Suprapubic skin (tissue), 4 donors: ENCODE measurements around the gene KCNB1. TPM values are rescaled to one million over a fixed set of nuclear protein-coding genes. Genes with fewer than 3 reads are reported as not detected.

ENCODE experiments used
- DNase-seq, 2 donors: peaks; one replicate each; pipeline ENCODE4 v3.0.0-alpha.2; 2019; ENCODE audit warnings: low spot score in 2 of 2
- H3K27ac ChIP-seq: fragments of 200-600 bp; sonication (generic); one replicate; pipeline ENCODE4 v1.5.1; 2019
- H3K27me3 ChIP-seq: fragments of 200-600 bp; sonication (generic); one replicate; pipeline ENCODE4 v1.5.1; 2019
- H3K36me3 ChIP-seq: fragments of 200-600 bp; sonication (generic); one replicate; pipeline ENCODE4 v1.5.1; 2019
- H3K4me1 ChIP-seq: fragments of 200-600 bp; sonication (generic); one replicate; pipeline ENCODE4 v1.5.1; 2019
- H3K4me3 ChIP-seq: fragments of 200-600 bp; sonication (generic); one replicate; pipeline ENCODE4 v1.5.1; 2019; ENCODE audit warnings: mild to moderate bottlenecking
- H3K9me3 ChIP-seq: fragments of 200-600 bp; sonication (generic); one replicate; pipeline ENCODE4 v1.5.1; 2019
- EP300 ChIP-seq: sonication (generic); formaldehyde crosslinking; IDR thresholded peaks from one replicate; pipeline ENCODE4 v1.6.1; 2017; ENCODE audit warnings: antibody characterized with exemption
- POLR2A ChIP-seq, 2 donors: fragments of 450-650 bp; IDR thresholded peaks; one replicate each; pipeline ENCODE4 v1.6.1; 2017; ENCODE audit warnings: antibody characterized with exemption in 2 of 2, mild to moderate bottlenecking in 2 of 2, moderate library complexity in 2 of 2
- POLR2AphosphoS5 ChIP-seq, 3 donors: sonication (generic); formaldehyde crosslinking; IDR thresholded peaks; one replicate each; pipeline ENCODE4 v1.6.1; 2017; ENCODE audit warnings: antibody characterized with exemption in 3 of 3
- WGBS: methylation state at CpG from one replicate; pipeline ENCODE4 v1.1.5; 2018; 5-methylcytosine and 5-hydroxymethylcytosine counted together
- total RNA-seq, 4 donors: library from RNA; depleted of rRNA; stranded (reverse); fragments of >200 nt; gene quantifications; one replicate each; pipeline ENCODE4 v1.1.0, GENCODE V29; 2016
- TF ChIP-seq, protein P1 (sequence below), 2 donors: fragments of 200-600 bp in 1 of 2; fragments of 450-650 bp in 1 of 2; sonication (generic) in 1 of 2; IDR thresholded peaks; one replicate each; pipeline ENCODE4 v1.5.1; 2016 to 2019; ENCODE audit warnings: antibody characterized with exemption in 2 of 2, mild to moderate bottlenecking in 1 of 2, moderate library complexity in 1 of 2

KCNB1 gene
- total RNA-seq, 4 donors from 2014 or later = 0.91 to 4.0 (median 2.3) TPM

DNA sequence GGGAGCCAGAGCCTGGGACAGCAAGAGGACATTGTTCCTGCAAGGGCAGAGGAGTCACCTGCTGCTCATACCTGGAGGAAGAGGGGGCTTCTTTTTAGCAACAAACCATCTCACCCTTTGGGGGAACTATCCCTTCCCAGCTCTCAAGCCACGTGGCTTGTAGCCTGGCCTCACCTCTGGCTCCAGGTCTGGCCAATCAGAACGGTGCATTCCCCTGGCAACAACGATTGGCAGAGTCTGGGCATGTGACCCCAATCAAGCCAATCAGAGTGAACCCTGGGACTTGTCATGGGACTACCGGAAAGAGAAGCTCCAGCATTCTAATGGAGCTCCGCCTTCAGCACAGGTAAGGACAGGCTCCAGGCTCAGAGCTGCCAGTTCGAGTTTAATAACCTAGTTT, 33.6 kb downstream of the KCNB1 start:
- DNase-seq = no peak
- H3K9me3 ChIP-seq = no peaks in the 10 kb centered on the region
- H3K4me1 ChIP-seq = peaks cover 24% of the 10 kb centered on the region
- no peak overlapping the region for H3K4me3 ChIP-seq
- WGBS = 44% methylated on average over 4 of the region's 6 CpGs
- no peak overlapping the region for H3K27ac ChIP-seq
- H3K27me3 ChIP-seq = peaks cover 15% of the 10 kb centered on the region
- H3K36me3 ChIP-seq = no peaks in the 10 kb centered on the region
- TF ChIP-seq, protein P1, sequence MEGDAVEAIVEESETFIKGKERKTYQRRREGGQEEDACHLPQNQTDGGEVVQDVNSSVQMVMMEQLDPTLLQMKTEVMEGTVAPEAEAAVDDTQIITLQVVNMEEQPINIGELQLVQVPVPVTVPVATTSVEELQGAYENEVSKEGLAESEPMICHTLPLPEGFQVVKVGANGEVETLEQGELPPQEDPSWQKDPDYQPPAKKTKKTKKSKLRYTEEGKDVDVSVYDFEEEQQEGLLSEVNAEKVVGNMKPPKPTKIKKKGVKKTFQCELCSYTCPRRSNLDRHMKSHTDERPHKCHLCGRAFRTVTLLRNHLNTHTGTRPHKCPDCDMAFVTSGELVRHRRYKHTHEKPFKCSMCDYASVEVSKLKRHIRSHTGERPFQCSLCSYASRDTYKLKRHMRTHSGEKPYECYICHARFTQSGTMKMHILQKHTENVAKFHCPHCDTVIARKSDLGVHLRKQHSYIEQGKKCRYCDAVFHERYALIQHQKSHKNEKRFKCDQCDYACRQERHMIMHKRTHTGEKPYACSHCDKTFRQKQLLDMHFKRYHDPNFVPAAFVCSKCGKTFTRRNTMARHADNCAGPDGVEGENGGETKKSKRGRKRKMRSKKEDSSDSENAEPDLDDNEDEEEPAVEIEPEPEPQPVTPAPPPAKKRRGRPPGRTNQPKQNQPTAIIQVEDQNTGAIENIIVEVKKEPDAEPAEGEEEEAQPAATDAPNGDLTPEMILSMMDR (IDR thresholded peaks at IDR 0.05) = no peak
- TF ChIP-seq POLR2AphosphoS5 (IDR thresholded peaks at IDR 0.05) (no peak), POLR2A (IDR thresholded peaks at IDR 0.05) (no peak), EP300 (no peak)

DNA sequence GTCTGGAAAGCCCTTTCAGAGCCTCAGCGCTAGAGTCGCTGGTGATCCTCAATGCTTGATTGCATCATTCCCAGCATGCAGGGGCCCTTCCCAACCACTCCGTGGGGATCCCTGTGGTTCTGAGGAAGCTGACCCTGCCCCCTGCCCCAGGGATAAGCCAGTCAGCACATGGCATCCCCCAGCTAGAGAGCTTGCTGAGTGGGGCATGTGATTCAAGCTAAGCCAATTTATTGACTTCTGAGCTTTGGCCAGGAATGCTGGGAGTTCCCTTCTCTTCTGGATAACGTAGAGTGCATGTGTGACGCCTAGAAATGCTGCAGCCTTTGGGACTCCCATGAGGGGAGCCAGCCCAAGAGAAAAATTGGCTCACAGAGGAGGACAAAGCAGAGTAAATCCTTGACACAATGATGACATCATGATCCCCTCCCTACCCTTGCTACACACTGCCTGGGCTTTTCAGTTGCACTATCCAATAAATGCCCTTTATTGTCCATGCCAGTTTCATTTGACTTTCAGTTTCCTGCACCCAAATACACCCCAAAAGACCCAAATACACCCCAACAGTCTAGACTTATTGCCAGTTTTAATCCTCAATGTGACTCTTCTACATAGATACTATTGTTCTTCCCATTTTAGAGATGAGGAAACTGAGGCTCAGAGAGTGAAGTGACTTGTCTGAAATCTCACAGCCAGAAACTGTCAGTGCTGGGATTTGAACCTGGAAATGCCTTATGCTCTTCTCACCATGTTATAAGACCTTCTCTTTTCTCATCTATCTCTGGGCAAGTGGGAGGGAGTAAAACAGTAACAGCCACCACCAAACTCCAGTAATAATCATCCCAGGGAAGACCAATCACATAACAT, 34.3 kb downstream of the KCNB1 start:
- H3K4me1 ChIP-seq = peaks cover 24% of the 10 kb centered on the region
- H3K36me3 ChIP-seq = no peaks in the 10 kb centered on the region
- peak overlapping the region; percentile 64 for H3K27ac ChIP-seq
- peak in 1 of 2 donors; percentile 83 for DNase-seq
- no peak for TF ChIP-seq POLR2A (IDR thresholded peaks at IDR 0.05)
- peak in 1 of 3 donors; percentile 15 for TF ChIP-seq POLR2AphosphoS5 (IDR thresholded peaks at IDR 0.05)
- H3K4me3 ChIP-seq = no peak overlapping the region
- 24% methylated on average over 5 of the region's 5 CpGs for WGBS
- H3K9me3 ChIP-seq = no peaks in the 10 kb centered on the region
- H3K27me3 ChIP-seq = peaks cover 16% of the 10 kb centered on the region

DNA sequence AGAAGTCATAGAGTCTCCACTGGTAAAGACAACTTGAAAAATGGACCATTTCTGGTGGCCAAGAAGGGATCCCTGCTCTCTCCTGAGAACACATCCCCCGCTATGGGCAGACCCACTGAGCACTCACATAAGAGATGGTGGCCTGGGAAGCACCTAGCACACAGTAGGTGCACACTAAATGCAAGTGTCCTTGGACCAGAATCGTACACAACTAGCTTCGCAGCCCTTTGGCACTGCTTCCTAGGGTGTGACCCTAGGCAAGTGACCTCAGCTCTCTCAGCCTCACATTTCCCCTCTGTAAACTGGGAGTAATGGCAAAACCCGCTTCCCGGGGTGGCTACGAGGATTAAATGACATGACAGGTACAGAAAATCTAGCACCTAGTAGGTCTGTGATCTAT, 35.1 kb downstream of the KCNB1 start:
- 62% methylated on average over 6 of the region's 6 CpGs for WGBS

DNA sequence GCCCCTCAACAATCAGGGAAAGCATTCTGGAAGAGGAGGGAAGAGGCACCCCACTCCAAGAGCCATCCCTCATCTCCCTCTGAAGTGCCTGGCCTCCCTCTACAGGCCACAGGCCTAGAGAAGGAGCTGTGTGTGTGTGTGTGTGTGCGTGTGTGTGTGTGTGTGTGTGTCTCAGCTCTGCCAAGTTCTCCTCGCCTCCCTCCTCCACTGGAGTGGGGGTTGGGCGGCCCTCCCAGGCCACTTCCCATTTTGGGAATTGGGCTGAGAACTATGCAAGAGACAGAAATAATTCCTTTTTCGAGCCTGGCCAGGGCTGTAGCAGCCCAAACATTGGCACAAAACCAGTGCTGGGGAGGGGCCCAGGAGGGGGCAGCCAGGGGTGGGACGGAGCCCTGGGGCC, 35.7 kb downstream of the KCNB1 start:
- Histone ChIP-seq H3K9me3 (no peaks in the 10 kb centered on the region), H3K4me1 (peaks cover 24% of the 10 kb centered on the region), H3K27ac (peak overlapping the region; percentile 64), H3K36me3 (no peaks in the 10 kb centered on the region), H3K27me3 (peaks cover 6% of the 10 kb centered on the region), H3K4me3 (no peak overlapping the region)
- no peak for DNase-seq
- 8% methylated on average over 5 of the region's 5 CpGs for WGBS
- TF ChIP-seq POLR2A (IDR thresholded peaks at IDR 0.05) (no peak), EP300 (no peak), POLR2AphosphoS5 (IDR thresholded peaks at IDR 0.05) (no peak)
- TF ChIP-seq, protein P1 (IDR thresholded peaks at IDR 0.05) = no peak

More for the DNA sequence above, 35.1 kb downstream of the KCNB1 start:
- H3K4me1 ChIP-seq = peaks cover 24% of the 10 kb centered on the region
- H3K4me3 ChIP-seq = no peak overlapping the region
- peak overlapping the region; percentile 64 for H3K27ac ChIP-seq
- no peaks in the 10 kb centered on the region for H3K9me3 ChIP-seq
- H3K36me3 ChIP-seq = no peaks in the 10 kb centered on the region
- TF ChIP-seq EP300 (no peak), POLR2A (IDR thresholded peaks at IDR 0.05) (no peak), POLR2AphosphoS5 (IDR thresholded peaks at IDR 0.05) (no peak)
- TF ChIP-seq, protein P1 (IDR thresholded peaks at IDR 0.05) = no peak
- peaks cover 10% of the 10 kb centered on the region for H3K27me3 ChIP-seq
- DNase-seq = no peak

DNA sequence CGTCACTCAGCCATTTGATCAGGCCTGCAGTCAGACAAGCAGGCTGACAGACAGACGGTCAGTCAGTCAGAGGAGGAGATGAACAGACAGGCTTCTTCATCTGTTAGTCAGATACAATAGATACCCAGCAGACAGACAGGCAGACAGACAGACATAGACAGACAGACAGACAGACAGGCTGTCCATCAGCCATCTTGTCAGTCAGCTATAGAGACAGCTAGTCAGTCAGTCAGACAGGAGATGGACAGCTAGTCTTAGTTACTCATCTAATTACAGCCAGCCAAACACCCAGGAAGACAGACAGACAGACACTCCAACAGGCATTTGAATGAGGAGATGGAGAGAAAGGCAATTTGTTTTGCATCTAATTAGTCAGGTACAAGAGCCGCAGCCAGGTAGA, 36.4 kb downstream of the KCNB1 start:
- no peaks in the 10 kb centered on the region for H3K9me3 ChIP-seq
- H3K4me3 ChIP-seq = no peak overlapping the region
- TF ChIP-seq EP300 (no peak), POLR2AphosphoS5 (IDR thresholded peaks at IDR 0.05) (no peak), POLR2A (IDR thresholded peaks at IDR 0.05) (no peak)
- TF ChIP-seq, protein P1 (IDR thresholded peaks at IDR 0.05) = no peak
- 89% methylated on average over 3 of the region's 3 CpGs for WGBS
- H3K27ac ChIP-seq = no peak overlapping the region
- peaks cover 24% of the 10 kb centered on the region for H3K4me1 ChIP-seq
- H3K27me3 ChIP-seq = peaks cover 6% of the 10 kb centered on the region
- H3K36me3 ChIP-seq = no peaks in the 10 kb centered on the region
- DNase-seq = no peak
